Mammary epithelial cell (primary cell): ENCODE measurements around the gene MED10.

ENCODE experiments used
- EZH2 ChIP-seq: IDR thresholded peaks from 2 replicates; pipeline ENCODE4 v1.6.1; 2012; ENCODE audit warnings: low read length, inconsistent platforms, borderline replicate concordance
- TF ChIP-seq, protein P1 (sequence below), 2 donors: IDR thresholded peaks in 1 of 2; conservative IDR thresholded peaks in 1 of 2; 2 replicates each; pipeline ENCODE4 v1.5.1; 2011 to 2012; ENCODE audit warnings: inconsistent platforms in 2 of 2, low read length in 2 of 2, mild to moderate bottlenecking in 2 of 2, control low read depth in 1 of 2, low read depth in 1 of 2; ENCODE audit not compliant: insufficient read depth in 1 of 2; ENCODE audit errors: extremely low read depth in 1 of 2

GRCh38 chr5:6395621-6396020 is 17.3 kb upstream of the MED10 start:
- TF ChIP-seq, protein P1, sequence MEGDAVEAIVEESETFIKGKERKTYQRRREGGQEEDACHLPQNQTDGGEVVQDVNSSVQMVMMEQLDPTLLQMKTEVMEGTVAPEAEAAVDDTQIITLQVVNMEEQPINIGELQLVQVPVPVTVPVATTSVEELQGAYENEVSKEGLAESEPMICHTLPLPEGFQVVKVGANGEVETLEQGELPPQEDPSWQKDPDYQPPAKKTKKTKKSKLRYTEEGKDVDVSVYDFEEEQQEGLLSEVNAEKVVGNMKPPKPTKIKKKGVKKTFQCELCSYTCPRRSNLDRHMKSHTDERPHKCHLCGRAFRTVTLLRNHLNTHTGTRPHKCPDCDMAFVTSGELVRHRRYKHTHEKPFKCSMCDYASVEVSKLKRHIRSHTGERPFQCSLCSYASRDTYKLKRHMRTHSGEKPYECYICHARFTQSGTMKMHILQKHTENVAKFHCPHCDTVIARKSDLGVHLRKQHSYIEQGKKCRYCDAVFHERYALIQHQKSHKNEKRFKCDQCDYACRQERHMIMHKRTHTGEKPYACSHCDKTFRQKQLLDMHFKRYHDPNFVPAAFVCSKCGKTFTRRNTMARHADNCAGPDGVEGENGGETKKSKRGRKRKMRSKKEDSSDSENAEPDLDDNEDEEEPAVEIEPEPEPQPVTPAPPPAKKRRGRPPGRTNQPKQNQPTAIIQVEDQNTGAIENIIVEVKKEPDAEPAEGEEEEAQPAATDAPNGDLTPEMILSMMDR (conservative IDR thresholded peaks at IDR 0.05 in 1 of 2, IDR thresholded peaks at IDR 0.05 in 1 of 2; ENCODE audit: extremely low read depth in 1 of 2, insufficient read depth in 1 of 2, low read depth in 1 of 2, low read length in 2 of 2), result no peak
- no peak for TF ChIP-seq EZH2
